GM19043 (cell line): ENCODE results near the gene CC2D2A.
"Not testable (repeated sequence)": the region's sequence is repeated elsewhere in the genome, so short reads cannot be mapped to it uniquely, and the experiment has no call there.

Experiments
- ATAC-seq: cut with Tn5 transposase; IDR thresholded peaks from one replicate; pipeline ENCODE4 v1.9.1; 2021; ENCODE audit warnings: low read depth; ENCODE audit not compliant: unreplicated experiment

The CC2D2A gene

DNA sequence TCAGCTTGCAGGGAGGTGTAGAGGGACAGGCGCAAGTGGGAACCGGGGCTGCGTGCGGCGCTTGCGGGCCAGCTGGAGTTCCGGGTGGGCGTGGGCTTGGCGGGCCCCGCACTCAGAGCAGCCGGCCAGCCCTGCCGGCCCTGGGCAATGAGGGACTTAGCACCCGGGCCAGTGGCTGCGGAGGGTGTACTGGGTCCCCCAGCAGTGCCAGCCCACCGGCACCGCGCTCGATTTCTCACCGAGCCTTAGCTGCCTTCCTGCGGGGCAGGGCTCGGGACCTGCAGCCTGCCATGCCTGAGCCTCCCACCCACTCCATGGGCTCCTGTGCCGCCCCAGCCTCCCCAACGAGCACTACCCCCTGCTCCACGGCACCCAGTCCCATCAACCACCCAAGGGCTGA lies 145.2 kb downstream of the CC2D2A start:
- ATAC-seq = not testable (repeated sequence)

DNA sequence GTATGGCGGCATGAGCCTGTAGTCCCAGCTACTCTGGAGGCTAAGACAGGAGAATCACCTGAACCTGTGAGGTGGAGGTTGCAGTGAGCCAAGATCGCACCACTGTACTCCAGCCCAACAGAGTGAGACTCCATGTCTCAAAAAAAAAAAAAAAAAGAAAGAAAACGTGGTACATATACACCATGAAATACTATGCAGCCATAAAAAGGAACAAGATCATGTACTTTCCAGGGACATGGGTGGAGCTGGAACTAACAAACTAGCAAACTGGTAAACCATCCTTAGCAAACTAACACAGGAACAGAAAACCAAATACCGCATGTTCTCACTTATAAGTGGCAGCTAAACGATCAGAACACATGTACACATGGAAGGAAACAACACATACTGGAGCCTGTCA lies 147.7 kb downstream of the CC2D2A start:
- not testable (repeated sequence) for ATAC-seq

DNA sequence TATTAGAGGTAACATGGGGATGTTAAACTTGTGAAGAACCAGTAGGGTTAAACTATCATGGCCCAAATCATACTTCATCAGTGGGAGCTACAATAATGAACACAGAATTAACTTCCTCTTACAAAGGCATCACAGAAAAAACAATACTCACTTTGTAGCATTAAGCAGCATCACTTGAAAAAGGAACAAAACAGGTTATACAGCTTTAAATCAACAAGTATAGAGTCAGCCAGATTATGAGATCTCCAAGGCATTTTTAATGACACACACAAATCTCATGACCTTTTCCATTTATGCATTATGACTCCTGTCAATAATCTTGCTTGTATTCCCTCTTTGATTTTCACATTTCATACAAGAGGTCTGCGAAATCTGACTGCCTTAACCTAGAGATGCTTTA lies 167.1 kb downstream of the CC2D2A start:
- no peak for ATAC-seq

DNA sequence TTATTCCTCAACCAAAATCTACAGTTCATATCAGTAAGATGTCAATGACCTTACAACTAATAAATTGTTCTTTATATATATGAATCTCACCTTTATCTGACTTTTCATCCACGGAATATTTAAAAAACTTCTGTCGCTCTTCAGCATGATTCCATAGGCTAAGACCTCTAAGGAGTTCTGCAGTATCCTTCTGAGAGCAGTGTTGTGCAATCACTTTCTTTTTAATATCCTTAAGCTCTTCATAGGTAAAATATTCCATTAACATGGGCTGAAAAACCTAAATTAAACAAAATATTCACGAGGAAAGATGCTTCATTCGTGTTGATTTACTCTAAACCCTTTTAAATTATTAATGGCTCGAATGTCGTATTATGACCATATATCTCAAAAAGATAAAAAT lies 168.7 kb downstream of the CC2D2A start:
- ATAC-seq = no peak

DNA sequence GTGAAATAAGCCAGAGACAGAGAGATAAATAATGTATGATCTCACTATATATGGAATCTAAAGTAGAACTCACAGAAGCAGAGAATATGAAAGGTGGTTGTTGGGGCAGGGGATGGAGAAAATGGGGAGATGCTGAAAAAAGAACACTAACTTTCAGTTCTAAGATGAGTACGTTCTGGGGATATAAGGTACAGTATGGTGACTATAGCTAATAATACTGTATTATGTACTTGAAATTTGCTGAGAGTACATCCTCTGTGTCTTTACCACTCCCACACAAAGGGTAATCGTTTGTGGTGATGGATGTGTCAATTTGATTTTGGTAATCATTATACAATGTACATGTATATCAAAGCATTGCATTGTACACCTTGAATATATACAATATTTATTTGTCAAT lies 178.9 kb downstream of the CC2D2A start:
- ATAC-seq = peak; percentile 45

DNA sequence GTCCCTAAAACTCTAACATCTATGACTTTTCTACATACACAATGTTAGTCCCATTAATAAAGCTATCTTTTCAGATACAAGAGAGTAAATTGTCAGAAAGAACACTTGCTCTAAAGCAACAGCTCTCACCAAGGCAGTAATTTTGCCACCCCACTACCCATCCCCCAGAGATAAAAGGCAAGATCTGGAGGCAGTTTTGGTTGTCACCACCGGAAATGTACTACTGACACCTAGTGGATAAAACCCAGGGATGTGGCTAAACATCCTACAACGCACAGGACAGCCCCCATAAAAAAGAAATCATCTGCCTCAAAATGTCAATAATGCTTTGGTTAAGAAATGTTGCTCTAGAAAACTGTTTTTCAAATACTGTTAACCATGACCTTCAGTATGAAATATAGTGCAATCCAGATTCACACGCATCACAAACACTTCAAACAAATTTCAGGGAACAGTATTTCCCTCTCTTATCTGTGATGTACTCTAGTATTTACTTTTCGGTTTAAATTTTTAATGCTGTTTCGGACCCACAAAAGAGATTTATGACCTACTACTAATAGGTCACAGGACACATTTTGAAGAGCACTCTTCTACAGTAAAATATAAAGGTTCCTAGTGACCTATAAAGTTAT lies 180.3 kb downstream of the CC2D2A start:
- peak; percentile 38 for ATAC-seq
